ENCODE data around the gene GAS6.
"Not testable (repeated sequence)": the region's sequence is repeated elsewhere in the genome, so short reads cannot be mapped to it uniquely, and the experiment has no call there.

Gene GAS6

GRCh38 chr13:113863524-113864272 is at the start of gene GAS6:
GAS6 (minus strand) TSS chr13:113864076; CDS start chr13:113863920, 156 bp downstream.
- DNase-seq, result peak; percentile 16

DNA sequence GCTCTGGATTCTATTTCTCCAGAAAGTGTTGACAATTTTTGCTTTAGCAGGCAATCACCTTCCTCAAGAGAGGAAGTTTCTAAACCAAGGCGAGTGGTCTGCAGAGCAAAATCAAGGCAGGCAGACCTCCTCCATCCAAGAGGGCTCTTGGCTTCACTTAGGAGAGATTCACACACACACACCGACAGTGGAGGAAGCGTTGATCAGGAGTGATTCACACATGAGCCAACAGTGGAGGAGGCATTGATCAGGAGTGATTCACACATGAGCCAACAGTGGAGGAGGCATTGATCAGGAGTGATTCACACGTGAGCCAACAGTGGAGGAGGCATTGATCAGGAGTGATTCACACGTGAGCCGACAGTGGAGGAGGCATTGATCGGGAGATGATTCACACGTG is 49.5 kb upstream of the GAS6 start:
- not testable (repeated sequence) for DNase-seq

DNA sequence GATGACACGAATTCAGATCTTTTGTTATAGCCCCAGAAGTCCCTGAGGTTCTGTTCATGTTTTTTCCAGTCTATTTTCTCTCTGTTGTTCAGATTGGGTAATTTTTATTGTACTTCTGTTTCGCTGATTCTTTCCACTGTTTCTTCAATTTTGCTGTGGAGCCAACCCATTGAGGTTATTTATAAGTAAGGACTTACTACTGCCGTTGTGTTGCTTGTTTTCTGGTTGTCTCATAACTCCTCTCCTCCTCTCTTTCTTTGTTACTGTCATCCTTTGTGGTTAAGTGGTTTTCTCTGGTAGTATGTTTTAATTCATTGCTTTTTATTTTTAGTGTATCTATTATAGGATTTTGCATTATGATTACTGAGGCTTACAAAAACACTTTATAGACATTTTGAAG is 48.7 kb upstream of the GAS6 start:
- DNase-seq, result peak; percentile 80

DNA sequence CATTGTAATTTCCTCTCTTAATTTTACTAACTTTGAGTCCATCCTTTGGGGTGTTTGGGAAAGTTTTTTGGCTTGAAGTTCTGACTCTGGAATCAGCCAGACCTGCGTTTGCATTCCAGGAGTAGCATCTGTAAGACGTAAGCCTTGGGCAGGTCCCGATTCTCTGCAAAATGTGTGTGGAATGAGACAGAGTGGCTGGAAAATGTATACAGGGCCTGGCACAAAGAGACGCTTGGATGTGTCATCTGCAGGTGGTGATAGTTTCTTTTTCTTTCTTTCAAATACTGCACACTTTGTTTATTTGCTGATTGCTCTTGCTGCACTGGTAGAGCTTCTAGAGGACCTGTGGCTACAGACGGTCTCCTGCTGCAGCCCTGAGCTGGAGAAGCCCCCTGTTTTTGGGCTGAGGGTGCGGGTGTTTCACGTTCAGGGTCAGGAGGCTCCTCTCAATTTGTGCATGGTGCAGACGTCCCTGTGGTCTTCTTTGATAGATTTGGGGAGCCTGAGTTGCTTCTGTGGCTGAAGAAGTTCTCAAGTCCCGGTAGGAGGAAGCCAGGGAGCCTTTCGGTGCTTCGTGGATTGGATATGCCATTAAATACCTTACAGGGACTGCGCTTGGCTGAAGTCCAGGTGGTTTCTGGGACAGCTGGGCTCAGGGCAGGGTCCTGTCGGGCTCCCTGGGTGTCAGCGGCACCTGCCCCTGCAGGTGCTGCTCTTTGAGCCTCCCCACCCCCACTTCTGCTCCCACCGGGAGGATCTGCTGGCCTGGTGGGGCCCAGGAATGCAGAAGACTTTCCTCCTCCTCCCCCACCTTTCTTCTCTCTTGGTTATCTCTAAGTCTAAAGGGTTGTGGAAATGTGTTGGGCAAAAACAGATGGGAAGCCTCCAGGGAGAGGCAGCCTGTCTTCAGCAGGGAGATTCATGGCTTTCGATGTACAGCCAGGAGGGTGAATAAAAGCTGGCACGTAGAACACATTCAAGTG is 44.0 kb upstream of the GAS6 start:
- peak; percentile 57 for DNase-seq

DNA sequence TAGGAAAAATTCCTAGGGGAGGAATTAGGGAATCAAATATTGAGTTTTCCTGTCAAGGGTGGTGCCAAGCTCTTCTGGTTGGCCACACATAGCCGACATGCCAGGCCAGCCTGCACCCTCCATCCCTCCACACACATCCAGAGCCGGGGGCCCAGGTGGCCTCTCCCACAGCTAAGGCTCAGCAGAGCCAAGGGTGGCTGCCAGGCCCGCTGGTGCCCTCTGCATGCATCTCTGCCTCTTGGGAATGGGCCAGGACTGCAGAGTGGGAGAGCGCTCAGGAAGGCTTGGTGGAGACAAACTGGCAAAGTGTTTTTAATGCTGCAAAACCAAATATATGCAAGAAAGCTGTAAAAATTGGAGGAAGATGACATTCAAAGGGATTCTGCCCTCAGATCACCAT is 42.7 kb upstream of the GAS6 start:
- DNase-seq, result no peak

GRCh38 chr13:113905942-113906341 is 42.1 kb upstream of the GAS6 start:
- DNase-seq, result no peak

GRCh38 chr13:113905018-113905417 is 41.1 kb upstream of the GAS6 start:
- no peak for DNase-seq

- DNase-seq, result no peak
These were observed 40.5 kb upstream of the GAS6 start for GRCh38 chr13:113904411-113904810.

- no peak for DNase-seq
These were observed 40.0 kb upstream of the GAS6 start for GRCh38 chr13:113903912-113904311.

DNA sequence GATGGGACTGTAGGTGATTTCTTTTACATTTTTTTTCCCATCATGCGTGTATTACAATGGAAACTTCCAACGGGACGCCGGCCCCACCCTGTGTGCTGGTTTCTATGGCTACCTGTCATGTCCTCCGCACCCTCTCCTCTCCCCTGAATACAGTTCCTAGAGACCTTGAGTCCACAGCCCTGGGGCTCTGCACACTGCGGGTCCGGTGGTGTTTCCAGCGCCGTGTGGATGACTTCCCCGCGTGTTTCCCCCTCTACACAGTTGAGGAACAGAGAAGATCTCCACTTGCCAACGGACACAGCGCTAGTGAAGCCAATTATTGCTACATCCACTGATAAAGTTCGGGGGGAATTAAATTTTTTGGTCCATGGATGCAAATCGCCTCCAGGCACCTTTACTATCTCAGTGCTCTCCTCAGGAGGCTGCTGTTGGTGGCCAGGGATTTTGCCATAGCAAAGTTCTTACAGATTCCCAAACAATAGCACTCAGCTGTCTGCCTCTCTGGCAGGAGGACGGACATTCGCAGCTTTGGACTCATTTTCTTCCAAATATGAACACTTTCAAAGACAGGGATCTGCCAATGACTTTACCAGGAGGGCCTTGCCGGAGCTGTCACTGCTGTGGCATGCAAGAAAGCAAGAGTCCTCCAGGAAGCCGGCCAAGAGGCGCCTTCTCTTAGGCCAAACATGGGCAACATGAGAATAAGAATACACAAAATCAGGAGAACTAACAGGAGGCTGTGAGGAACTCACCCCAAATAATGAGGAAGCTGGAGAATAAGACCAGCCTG is 39.3 kb upstream of the GAS6 start:
- no peak for DNase-seq

GRCh38 chr13:113902481-113902880 is 38.6 kb upstream of the GAS6 start:
- no peak for DNase-seq

DNA sequence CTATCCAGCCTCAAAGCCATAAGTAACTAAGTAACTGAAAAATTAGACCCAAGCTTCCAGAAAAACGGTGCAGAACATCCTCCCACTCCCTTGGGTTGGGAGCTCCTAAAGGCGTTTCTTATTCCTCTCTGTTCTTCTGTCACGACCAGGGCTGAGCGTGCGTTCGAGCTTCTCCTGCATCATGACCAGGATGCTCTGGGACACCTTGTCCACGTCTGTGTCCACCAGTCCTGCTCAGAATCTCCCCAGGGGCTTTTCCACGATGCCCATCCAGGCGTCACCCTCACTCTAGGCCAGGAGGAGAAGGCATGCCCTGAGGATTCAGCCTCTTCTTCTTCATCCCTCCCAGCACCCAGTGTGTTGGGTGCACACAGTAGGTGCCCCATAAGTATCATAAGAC is 37.8 kb upstream of the GAS6 start:
- no peak for DNase-seq

DNA sequence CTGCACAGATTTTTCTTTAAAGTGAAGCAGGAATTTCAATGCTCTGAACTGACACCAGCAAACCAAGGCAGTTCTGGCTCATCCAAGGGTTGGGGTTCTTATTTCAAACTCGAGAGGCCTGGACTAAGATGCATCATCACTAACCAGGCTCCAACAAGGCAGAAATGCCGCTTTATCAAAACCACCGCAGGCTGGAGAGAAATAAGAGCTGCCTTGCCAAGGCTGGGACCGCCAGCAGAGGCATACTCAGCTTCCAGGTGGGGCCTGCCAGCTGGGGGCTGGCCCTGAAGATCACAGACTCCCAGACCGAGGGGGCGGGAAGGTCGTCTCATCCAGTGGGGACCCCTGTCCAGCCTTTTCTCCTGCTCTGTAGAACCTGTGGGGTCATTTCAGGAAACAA is 37.4 kb upstream of the GAS6 start:
- DNase-seq, result no peak

GRCh38 chr13:113900646-113901045 is 36.8 kb upstream of the GAS6 start:
- DNase-seq, result no peak

GRCh38 chr13:113898391-113898790 is 34.5 kb upstream of the GAS6 start:
- no peak for DNase-seq

GRCh38 chr13:113897966-113898365 is 34.1 kb upstream of the GAS6 start:
- DNase-seq, result no peak

GRCh38 chr13:113897161-113897560 is 33.3 kb upstream of the GAS6 start:
- DNase-seq, result no peak

DNA sequence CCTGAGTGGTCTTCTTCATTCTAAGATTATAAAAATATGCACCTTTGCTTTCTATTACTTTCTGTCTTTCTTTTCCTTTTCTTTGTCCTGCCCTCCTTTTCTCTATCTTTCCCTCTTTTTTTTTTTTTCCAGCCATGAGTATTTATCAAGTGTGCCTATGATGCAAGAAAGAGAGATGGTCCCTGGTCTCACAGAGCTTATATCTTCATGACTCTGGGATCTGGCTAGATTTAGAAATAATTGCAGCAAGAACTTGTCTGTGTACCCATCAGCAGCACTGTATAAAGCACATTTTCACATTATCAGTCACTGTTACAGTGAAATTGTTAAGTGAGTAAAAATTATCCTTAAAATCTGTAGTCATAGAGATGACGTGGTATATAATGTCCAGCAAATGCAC is 31.6 kb upstream of the GAS6 start:
- no peak for DNase-seq

GRCh38 chr13:113890774-113891480 is 27.1 kb upstream of the GAS6 start:
- DNase-seq, result no peak

- DNase-seq, result no peak
These were observed 25.6 kb upstream of the GAS6 start for GRCh38 chr13:113889467-113889866.

- peak; percentile 55 for DNase-seq
These were observed 24.9 kb upstream of the GAS6 start for GRCh38 chr13:113888701-113889330.

DNA sequence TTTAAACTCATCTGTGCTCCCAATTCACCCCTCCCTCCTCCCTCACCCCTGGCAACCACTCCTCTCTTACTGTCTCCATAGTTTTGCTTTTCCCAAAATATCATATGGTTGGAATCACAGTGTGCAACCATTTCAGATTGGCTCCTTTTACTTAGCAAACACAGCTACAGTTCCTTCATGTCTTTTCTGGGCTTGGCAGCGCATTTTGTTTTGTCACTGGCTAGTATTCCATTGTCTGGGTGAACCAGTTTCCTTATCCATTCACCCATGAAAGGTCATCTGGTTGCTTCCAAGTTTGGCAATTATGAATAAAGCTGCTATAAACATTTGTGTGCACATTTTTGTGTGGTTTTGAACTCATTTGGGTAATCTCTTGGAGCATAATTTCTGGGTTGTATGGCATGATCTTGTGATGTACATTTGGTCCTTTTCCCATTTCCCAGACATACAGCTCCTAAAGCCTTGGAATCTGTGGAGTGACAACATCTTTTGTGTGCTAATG is 23.9 kb upstream of the GAS6 start:
- DNase-seq, result no peak
